OCI-LY1 (cell line): ENCODE results near the gene MAPK8IP1.
A peak's percentile ranks its signal among the peaks of the same experiment; 100 is the strongest.

Experiments
- H2AFZ ChIP-seq: fragments of 200-600 bp; sonication (generic), shearing (Covaris generic); 2 replicates; pipeline ENCODE4 v1.6.0; 2014; ENCODE audit warnings: antibody characterized with exemption, mild to moderate bottlenecking, low read length
- H3F3A ChIP-seq: fragments of 200-600 bp; sonication (generic), shearing (Covaris generic); 2 replicates; pipeline ENCODE4 v1.6.0; 2014; ENCODE audit warnings: mild to moderate bottlenecking, antibody characterized with exemption, low read length, moderate library complexity; ENCODE audit not compliant: insufficient read depth
- H3K27ac ChIP-seq: fragments of 200-600 bp; sonication (generic); 2 replicates; pipeline ENCODE4 v1.5.1; 2014; ENCODE audit warnings: low read length, mixed run types, mild to moderate bottlenecking, low read depth; ENCODE audit not compliant: poor library complexity, severe bottlenecking
- H3K27me3 ChIP-seq: fragments of 200-600 bp; sonication (generic); 2 replicates; pipeline ENCODE4 v1.6.0; 2014; ENCODE audit warnings: antibody characterized with exemption, mild to moderate bottlenecking, low read length, moderate library complexity; ENCODE audit not compliant: insufficient read depth
- H3K36me3 ChIP-seq: fragments of 200-600 bp; sonication (generic); 2 replicates; pipeline ENCODE4 v1.6.1; 2014; ENCODE audit warnings: mild to moderate bottlenecking, antibody characterized with exemption, low read length, moderate library complexity, mixed read lengths; ENCODE audit not compliant: insufficient read depth
- H3K4me1 ChIP-seq: fragments of 200-600 bp; sonication (generic); 2 replicates; pipeline ENCODE4 v1.5.1; 2014; ENCODE audit warnings: mild to moderate bottlenecking, low read length, moderate library complexity; ENCODE audit not compliant: insufficient read depth, severe bottlenecking
- H3K4me2 ChIP-seq: fragments of 200-600 bp; sonication (generic), shearing (Covaris generic); 2 replicates; pipeline ENCODE4 v1.6.1; 2014; ENCODE audit warnings: low read length
- H3K4me3 ChIP-seq: fragments of 200-600 bp; sonication (generic); 2 replicates; pipeline ENCODE4 v1.5.1; 2014; ENCODE audit warnings: low read length, low read depth, mild to moderate bottlenecking, mixed read lengths; ENCODE audit not compliant: poor library complexity, severe bottlenecking
- H3K79me2 ChIP-seq: fragments of 200-600 bp; shearing (Covaris generic); 2 replicates; pipeline ENCODE4 v1.6.1; 2016; ENCODE audit warnings: mixed run types, low read length, mixed read lengths; ENCODE audit not compliant: insufficient read depth
- H3K9ac ChIP-seq: fragments of 200-600 bp; sonication (generic), shearing (Covaris generic); 2 replicates; pipeline ENCODE4 v1.6.1; 2014; ENCODE audit warnings: mild to moderate bottlenecking, low read length, mixed read lengths
- H3K9me2 ChIP-seq: fragments of 200-600 bp; sonication (generic), shearing (Covaris generic); 2 replicates; pipeline ENCODE4 v1.6.1; 2014; ENCODE audit warnings: low read depth, mild to moderate bottlenecking, low read length, mixed read lengths
- H3K9me3 ChIP-seq: fragments of 200-600 bp; shearing (Covaris generic); 2 replicates; pipeline ENCODE4 v1.6.1; 2014; ENCODE audit warnings: low read length, mixed read lengths
- H4K20me1 ChIP-seq: fragments of 200-600 bp; sonication (generic), shearing (Covaris generic); 2 replicates; pipeline ENCODE4 v1.6.0; 2016; ENCODE audit warnings: mild to moderate bottlenecking, low read length; ENCODE audit not compliant: insufficient read depth
- EZH2 ChIP-seq: fragments of 200-600 bp; sonication (generic), shearing (Covaris generic); IDR thresholded peaks from 2 replicates; pipeline ENCODE4 v1.8.0; 2017; ENCODE audit warnings: borderline replicate concordance, mixed run types, mild to moderate bottlenecking, antibody characterized with exemption, low read length, moderate library complexity, mixed read lengths
- TF ChIP-seq, protein P1 (sequence below): fragments of 200-600 bp; sonication (generic), shearing (Covaris generic); IDR thresholded peaks from 2 replicates; pipeline ENCODE4 v1.5.1; 2017; ENCODE audit warnings: mild to moderate bottlenecking, antibody characterized with exemption, low read length, moderate library complexity, mixed read lengths

The MAPK8IP1 gene

GRCh38 chr11:45846974-45847910, 38.2 kb upstream of the MAPK8IP1 start, which contains the start of gene CRY2:
Gene CRY2, plus strand, starts transcription at chr11:45847475. Its CDS starts 16 bp downstream, at chr11:45847491.
- peaks cover 29% of the 10 kb centered on the region for H3K79me2 ChIP-seq
- H3K9me3 ChIP-seq: no peaks in the 10 kb centered on the region
- H3K9ac ChIP-seq: peak within 1 kb of the TSS; percentile 79
- no peaks in the 10 kb centered on the region for H3K9me2 ChIP-seq
- peaks cover 37% of the 10 kb centered on the region for H3K4me1 ChIP-seq
- H3K36me3 ChIP-seq: no peaks in the 10 kb centered on the region
- H3K27me3 ChIP-seq: no peaks in the 10 kb centered on the region
- TF ChIP-seq, protein P1, sequence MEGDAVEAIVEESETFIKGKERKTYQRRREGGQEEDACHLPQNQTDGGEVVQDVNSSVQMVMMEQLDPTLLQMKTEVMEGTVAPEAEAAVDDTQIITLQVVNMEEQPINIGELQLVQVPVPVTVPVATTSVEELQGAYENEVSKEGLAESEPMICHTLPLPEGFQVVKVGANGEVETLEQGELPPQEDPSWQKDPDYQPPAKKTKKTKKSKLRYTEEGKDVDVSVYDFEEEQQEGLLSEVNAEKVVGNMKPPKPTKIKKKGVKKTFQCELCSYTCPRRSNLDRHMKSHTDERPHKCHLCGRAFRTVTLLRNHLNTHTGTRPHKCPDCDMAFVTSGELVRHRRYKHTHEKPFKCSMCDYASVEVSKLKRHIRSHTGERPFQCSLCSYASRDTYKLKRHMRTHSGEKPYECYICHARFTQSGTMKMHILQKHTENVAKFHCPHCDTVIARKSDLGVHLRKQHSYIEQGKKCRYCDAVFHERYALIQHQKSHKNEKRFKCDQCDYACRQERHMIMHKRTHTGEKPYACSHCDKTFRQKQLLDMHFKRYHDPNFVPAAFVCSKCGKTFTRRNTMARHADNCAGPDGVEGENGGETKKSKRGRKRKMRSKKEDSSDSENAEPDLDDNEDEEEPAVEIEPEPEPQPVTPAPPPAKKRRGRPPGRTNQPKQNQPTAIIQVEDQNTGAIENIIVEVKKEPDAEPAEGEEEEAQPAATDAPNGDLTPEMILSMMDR: no peak
- no peak for TF ChIP-seq EZH2
- H3K27ac ChIP-seq: peak within 1 kb of the TSS; percentile 0
- peak within 1 kb of the TSS; percentile 84 for H3K4me3 ChIP-seq
- peak within 1 kb of the TSS; percentile 58 for H2AFZ ChIP-seq
- no peaks in the 10 kb centered on the region for H3F3A ChIP-seq
- H4K20me1 ChIP-seq: 0 out of 2 replicates have a peak, but pooled peaks cover 2% of the 10 kb centered on the region
- H3K4me2 ChIP-seq: peak within 1 kb of the TSS; percentile 81

- H2AFZ ChIP-seq: no peak overlapping the region
- peak overlapping the region; percentile 84 for H3K4me3 ChIP-seq
- peak overlapping the region; percentile 79 for H3K9ac ChIP-seq
- no peaks in the 10 kb centered on the region for H3K27me3 ChIP-seq
- H3K4me1 ChIP-seq: peaks cover 43% of the 10 kb centered on the region
- no peaks in the 10 kb centered on the region for H3F3A ChIP-seq
- H3K36me3 ChIP-seq: no peaks in the 10 kb centered on the region
- H3K9me3 ChIP-seq: no peaks in the 10 kb centered on the region
- no peaks in the 10 kb centered on the region for H3K9me2 ChIP-seq
- H3K27ac ChIP-seq: peak overlapping the region; percentile 0
- H3K4me2 ChIP-seq: peak overlapping the region; percentile 69
- TF ChIP-seq EZH2: no peak
- TF ChIP-seq, protein P1: no peak
- H3K79me2 ChIP-seq: peaks cover 32% of the 10 kb centered on the region
- 0 out of 2 replicates have a peak, but pooled peaks cover 2% of the 10 kb centered on the region for H4K20me1 ChIP-seq
These were observed 37.5 kb upstream of the MAPK8IP1 start for GRCh38 chr11:45847911-45848316.

DNA sequence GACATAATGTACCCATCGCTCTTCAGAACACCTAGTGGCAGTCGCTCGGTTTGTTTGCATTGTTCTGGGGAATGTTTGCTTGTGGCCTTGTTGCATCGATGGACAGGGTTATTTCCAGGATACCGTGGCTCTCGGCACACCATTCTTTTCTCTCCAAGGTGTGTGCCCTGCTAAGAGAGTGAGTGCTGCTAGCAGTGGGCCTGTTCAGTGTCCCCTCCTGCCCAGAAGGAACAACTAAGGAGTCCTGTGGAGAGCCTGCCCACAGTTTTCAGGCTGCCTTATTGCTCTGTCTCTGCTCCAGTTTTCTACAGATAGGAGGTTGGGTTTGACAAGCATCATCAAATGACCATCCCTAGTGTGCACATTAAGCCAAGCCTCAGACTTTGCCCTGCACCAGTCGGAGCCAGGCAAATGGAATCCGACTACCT, 36.8 kb upstream of the MAPK8IP1 start:
- Histone ChIP-seq H4K20me1 (0 out of 2 replicates have a peak, but pooled peaks cover 2% of the 10 kb centered on the region), H3K9me3 (no peaks in the 10 kb centered on the region), H2AFZ (no peak overlapping the region), H3F3A (no peaks in the 10 kb centered on the region), H3K79me2 (peaks cover 39% of the 10 kb centered on the region), H3K4me2 (peak overlapping the region; percentile 69), H3K27me3 (no peaks in the 10 kb centered on the region), H3K4me3 (peak overlapping the region; percentile 84), H3K27ac (no peak overlapping the region), H3K9ac (peak overlapping the region; percentile 79), H3K4me1 (peaks cover 39% of the 10 kb centered on the region), H3K9me2 (no peaks in the 10 kb centered on the region), H3K36me3 (peaks cover 4% of the 10 kb centered on the region; the same call in 1 of the 2 replicates)
- TF ChIP-seq, protein P1: no peak
- no peak for TF ChIP-seq EZH2
